ENCODE measurements around the gene GLB1L2.

Gene GLB1L2

DNA sequence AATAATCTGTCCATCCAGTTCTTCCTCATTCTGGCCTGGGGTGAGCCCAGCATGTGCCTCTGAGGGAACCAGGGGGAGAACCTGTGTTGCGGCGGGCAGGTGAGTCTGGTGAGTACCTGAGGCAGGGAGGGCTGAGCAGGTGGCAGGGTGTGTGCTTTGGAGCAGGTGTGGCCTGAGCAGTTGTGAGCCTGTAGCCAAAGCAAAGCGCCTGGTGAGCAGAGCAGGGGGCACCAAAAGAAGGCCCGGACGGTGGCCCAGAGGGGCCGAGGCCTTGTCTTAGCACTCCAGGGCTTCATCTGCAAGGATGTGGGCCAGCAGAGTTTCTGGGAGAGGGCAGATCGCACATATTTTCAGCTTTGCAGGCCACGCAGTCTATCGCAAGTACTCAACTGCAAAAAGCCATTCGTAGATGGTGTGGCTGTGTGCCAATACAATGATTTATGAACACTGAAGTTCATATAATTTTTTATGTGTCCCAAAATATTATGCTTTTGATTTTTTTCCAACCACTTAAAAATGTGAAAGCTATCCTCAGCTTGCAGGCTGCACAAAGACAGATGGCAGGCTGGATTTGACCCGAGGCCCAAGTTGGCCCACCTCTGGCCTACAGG lies 8.7 kb downstream of the GLB1L2 start:
- Histone ChIP-seq H3K36me3 (ENCODE audit: control insufficient read depth in 1 of 2, insufficient read depth in 2 of 2, low read length in 2 of 2) (no peaks in the 10 kb centered on the region), H2BK5ac (ENCODE audit: low read depth, low read length, poor library complexity) (no peak overlapping the region), H2BK120ac (ENCODE audit: insufficient read depth, low read length, poor library complexity) (no peak overlapping the region), H3K4ac (ENCODE audit: low read depth, low read length) (no peak overlapping the region), H3K9ac (ENCODE audit: low read length) (no peak overlapping the region), H4K91ac (ENCODE audit: low read depth, low read length) (no peak overlapping the region), H3K14ac (ENCODE audit: low read length) (no peak overlapping the region), H3K4me1 (ENCODE audit: control insufficient read depth in 1 of 2, insufficient read depth in 2 of 2, low read length in 2 of 2) (no peaks in the 10 kb centered on the region), H3K79me2 (ENCODE audit: control insufficient read depth, insufficient read depth, low read length, poor library complexity) (no peaks in the 10 kb centered on the region), H3K4me3 (ENCODE audit: low read depth, low read length) (no peak overlapping the region), H2AFZ (ENCODE audit: insufficient read depth, low read length, poor library complexity) (no peak overlapping the region), H2BK12ac (ENCODE audit: low read length) (no peak overlapping the region), H4K8ac (ENCODE audit: low read depth, low read length) (no peak overlapping the region), H2AK5ac (ENCODE audit: low read length) (no peak overlapping the region), H3K79me1 (ENCODE audit: low read length) (no peaks in the 10 kb centered on the region), H3K9me3 (ENCODE audit: insufficient read depth, low read depth, low read length) (peaks cover 2% of the 10 kb centered on the region), H3K23ac (ENCODE audit: low read length) (no peak overlapping the region), H3K27me3 (ENCODE audit: insufficient read depth, low read length) (no peaks in the 10 kb centered on the region), H3K27ac (ENCODE audit: low read depth, low read length) (no peak overlapping the region), H4K12ac (ENCODE audit: low read depth, low read length) (no peak overlapping the region), H3K4me2 (ENCODE audit: low read length) (no peak overlapping the region), H3K18ac (ENCODE audit: low read length) (no peak overlapping the region)
- DNase-seq: no peak
- no CpG with 5 or more reads among the region's 11 CpGs for WGBS (ENCODE audit: extremely low coverage, insufficient coverage, insufficient read length)

DNA sequence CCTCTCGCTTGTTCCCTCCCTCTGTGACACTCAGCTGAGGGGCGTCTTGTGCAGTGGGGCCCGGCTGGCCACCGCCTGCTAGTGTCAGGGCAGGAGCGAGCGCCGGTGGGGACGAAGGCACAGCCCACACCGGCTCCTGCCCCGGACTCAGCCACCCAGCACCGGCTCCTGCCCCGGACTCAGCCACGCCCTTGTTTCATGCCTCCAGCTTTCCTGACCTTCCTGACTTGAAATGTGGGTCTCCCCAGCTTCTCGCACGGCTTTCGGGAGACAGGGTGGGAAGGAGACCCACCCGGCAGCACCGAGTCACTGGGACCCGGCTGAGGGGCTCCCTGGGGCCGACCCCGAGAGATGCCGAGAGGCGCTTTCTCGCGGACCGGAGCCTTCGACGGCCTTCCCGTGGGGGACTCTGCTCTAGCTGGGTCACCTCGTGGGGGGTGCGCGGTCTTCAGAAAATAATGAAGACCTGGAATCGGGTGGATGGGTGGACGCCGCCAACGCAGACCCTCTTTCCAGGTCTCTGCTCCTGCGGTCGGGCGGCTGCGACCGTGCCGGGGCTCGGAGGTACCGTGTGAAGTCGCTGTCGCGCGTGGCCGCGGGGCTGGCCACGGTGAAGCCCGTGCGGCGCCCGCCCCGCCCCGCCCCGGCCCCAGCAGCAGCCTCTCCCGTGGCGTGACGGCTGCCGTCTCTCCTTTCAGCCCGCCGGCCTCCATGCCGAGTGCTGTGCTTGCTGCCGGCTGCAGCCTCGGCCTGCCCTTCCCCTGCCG lies 10.2 kb downstream of the GLB1L2 start:
- H3K27ac ChIP-seq (ENCODE audit: low read depth, low read length): no peak overlapping the region
- no peaks in the 10 kb centered on the region for H3K79me2 ChIP-seq (ENCODE audit: control insufficient read depth, insufficient read depth, low read length, poor library complexity)
- no peak overlapping the region for H4K8ac ChIP-seq (ENCODE audit: low read depth, low read length)
- H3K4ac ChIP-seq (ENCODE audit: low read depth, low read length): no peak overlapping the region
- peaks cover 3% of the 10 kb centered on the region for H3K9me3 ChIP-seq (ENCODE audit: insufficient read depth, low read depth, low read length)
- H3K14ac ChIP-seq (ENCODE audit: low read length): no peak overlapping the region
- no peak overlapping the region for H4K91ac ChIP-seq (ENCODE audit: low read depth, low read length)
- H2AK5ac ChIP-seq (ENCODE audit: low read length): no peak overlapping the region
- H3K4me3 ChIP-seq (ENCODE audit: low read depth, low read length): no peak overlapping the region
- DNase-seq: no peak
- H2AFZ ChIP-seq (ENCODE audit: insufficient read depth, low read length, poor library complexity): no peak overlapping the region
- no peak overlapping the region for H2BK5ac ChIP-seq (ENCODE audit: low read depth, low read length, poor library complexity)
- H3K4me2 ChIP-seq (ENCODE audit: low read length): no peak overlapping the region
- H3K79me1 ChIP-seq (ENCODE audit: low read length): no peaks in the 10 kb centered on the region
- no peaks in the 10 kb centered on the region for H3K4me1 ChIP-seq (ENCODE audit: control insufficient read depth in 1 of 2, insufficient read depth in 2 of 2, low read length in 2 of 2)
- whole genome bisulfite sequencing (ENCODE audit: extremely low coverage, insufficient coverage, insufficient read length): no CpG with 5 or more reads among the region's 68 CpGs
- no peak overlapping the region for H3K18ac ChIP-seq (ENCODE audit: low read length)
- H3K36me3 ChIP-seq (ENCODE audit: control insufficient read depth in 1 of 2, insufficient read depth in 2 of 2, low read length in 2 of 2): no peaks in the 10 kb centered on the region
- no peak overlapping the region for H2BK120ac ChIP-seq (ENCODE audit: insufficient read depth, low read length, poor library complexity)
- no peak overlapping the region for H3K9ac ChIP-seq (ENCODE audit: low read length)
- no peak overlapping the region for H2BK12ac ChIP-seq (ENCODE audit: low read length)
- H4K12ac ChIP-seq (ENCODE audit: low read depth, low read length): no peak overlapping the region
- no peak overlapping the region for H3K23ac ChIP-seq (ENCODE audit: low read length)
- H3K27me3 ChIP-seq (ENCODE audit: insufficient read depth, low read length): no peaks in the 10 kb centered on the region

DNA sequence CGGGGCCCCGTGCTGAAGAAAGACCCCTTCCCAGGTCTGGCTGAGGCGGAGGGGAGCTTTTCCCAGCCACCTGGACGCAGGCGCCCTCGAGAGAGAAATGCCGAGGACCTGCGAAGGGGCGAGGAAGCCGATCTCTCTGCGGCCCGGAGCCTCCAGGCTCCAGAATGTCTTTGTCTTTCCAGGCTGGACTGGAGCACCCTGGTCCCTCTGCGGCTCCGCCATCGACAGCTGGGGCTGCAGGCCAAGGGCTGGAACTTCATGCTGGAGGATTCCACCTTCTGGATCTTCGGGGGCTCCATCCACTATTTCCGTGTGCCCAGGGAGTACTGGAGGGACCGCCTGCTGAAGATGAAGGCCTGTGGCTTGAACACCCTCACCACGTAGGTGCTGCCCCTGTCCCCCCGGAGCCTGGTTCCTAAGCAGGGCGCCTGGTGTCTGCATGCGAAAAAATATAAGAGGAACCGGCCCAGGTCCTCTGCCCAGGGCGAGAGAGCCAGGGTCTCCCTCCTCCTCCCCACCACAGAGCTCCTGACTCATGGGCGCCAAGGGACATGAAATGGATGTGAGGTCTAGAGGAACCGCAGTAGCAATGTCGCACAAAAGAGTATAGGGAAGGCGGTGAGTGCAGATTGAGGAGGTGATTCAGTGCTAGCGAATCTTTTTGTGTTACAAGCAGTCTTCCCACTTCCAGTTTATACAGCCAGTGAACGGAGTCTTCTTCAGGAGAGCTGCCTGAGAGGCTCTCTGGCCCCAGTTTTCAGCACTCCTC lies 11.0 kb downstream of the GLB1L2 start:
- no peak for DNase-seq
- Histone ChIP-seq H4K91ac (ENCODE audit: low read depth, low read length) (no peak overlapping the region), H4K12ac (ENCODE audit: low read depth, low read length) (no peak overlapping the region), H3K79me1 (ENCODE audit: low read length) (no peaks in the 10 kb centered on the region), H4K8ac (ENCODE audit: low read depth, low read length) (no peak overlapping the region), H3K14ac (ENCODE audit: low read length) (no peak overlapping the region), H3K9me3 (ENCODE audit: insufficient read depth, low read depth, low read length) (peaks cover 3% of the 10 kb centered on the region), H3K27me3 (ENCODE audit: insufficient read depth, low read length) (no peaks in the 10 kb centered on the region), H2BK12ac (ENCODE audit: low read length) (no peak overlapping the region), H3K4me2 (ENCODE audit: low read length) (no peak overlapping the region), H3K4ac (ENCODE audit: low read depth, low read length) (no peak overlapping the region), H2BK5ac (ENCODE audit: low read depth, low read length, poor library complexity) (no peak overlapping the region), H2BK120ac (ENCODE audit: insufficient read depth, low read length, poor library complexity) (no peak overlapping the region), H3K4me3 (ENCODE audit: low read depth, low read length) (no peak overlapping the region), H3K79me2 (ENCODE audit: control insufficient read depth, insufficient read depth, low read length, poor library complexity) (no peaks in the 10 kb centered on the region), H3K36me3 (ENCODE audit: control insufficient read depth in 1 of 2, insufficient read depth in 2 of 2, low read length in 2 of 2) (no peaks in the 10 kb centered on the region), H3K4me1 (ENCODE audit: control insufficient read depth in 1 of 2, insufficient read depth in 2 of 2, low read length in 2 of 2) (no peaks in the 10 kb centered on the region), H3K23ac (ENCODE audit: low read length) (no peak overlapping the region), H3K9ac (ENCODE audit: low read length) (no peak overlapping the region), H3K18ac (ENCODE audit: low read length) (no peak overlapping the region), H3K27ac (ENCODE audit: low read depth, low read length) (no peak overlapping the region), H2AFZ (ENCODE audit: insufficient read depth, low read length, poor library complexity) (no peak overlapping the region), H2AK5ac (ENCODE audit: low read length) (no peak overlapping the region)
- WGBS (ENCODE audit: extremely low coverage, insufficient coverage, insufficient read length): no CpG with 5 or more reads among the region's 30 CpGs

DNA sequence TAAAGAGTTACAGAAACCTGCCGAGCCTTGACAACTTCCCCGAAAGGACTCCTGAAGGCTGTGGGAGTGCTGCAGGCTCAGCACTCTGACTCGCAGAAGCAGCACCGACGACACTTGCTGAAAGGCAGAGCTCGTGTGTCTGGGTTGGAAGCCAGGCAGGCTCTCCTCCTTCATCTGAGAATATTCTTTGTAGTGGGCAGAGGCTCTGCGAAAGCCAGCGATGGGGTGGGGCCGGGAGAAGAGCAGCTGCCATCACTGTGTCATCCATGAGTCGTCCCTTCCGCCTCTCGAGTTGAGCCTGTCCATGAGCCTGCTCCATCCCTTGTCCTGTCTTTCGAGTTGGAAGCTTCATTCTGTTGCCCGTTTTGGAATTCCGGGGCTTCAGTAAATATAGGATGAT lies 11.9 kb downstream of the GLB1L2 start:
- H3K9ac ChIP-seq (ENCODE audit: low read length): no peak overlapping the region
- WGBS (ENCODE audit: extremely low coverage, insufficient coverage, insufficient read length): no CpG with 5 or more reads among the region's 15 CpGs

More for the DNA sequence above, 11.9 kb downstream of the GLB1L2 start:
- no peaks in the 10 kb centered on the region for H3K79me1 ChIP-seq (ENCODE audit: low read length)
- H3K4me1 ChIP-seq (ENCODE audit: control insufficient read depth in 1 of 2, insufficient read depth in 2 of 2, low read length in 2 of 2): no peaks in the 10 kb centered on the region
- H3K4me2 ChIP-seq (ENCODE audit: low read length): no peak overlapping the region
- no peak overlapping the region for H4K12ac ChIP-seq (ENCODE audit: low read depth, low read length)
- H3K9me3 ChIP-seq (ENCODE audit: insufficient read depth, low read depth, low read length): peaks cover 3% of the 10 kb centered on the region
- H2BK120ac ChIP-seq (ENCODE audit: insufficient read depth, low read length, poor library complexity): no peak overlapping the region
- H3K14ac ChIP-seq (ENCODE audit: low read length): no peak overlapping the region
- H2AFZ ChIP-seq (ENCODE audit: insufficient read depth, low read length, poor library complexity): no peak overlapping the region
- no peak for DNase-seq
- H3K18ac ChIP-seq (ENCODE audit: low read length): no peak overlapping the region
- H4K8ac ChIP-seq (ENCODE audit: low read depth, low read length): no peak overlapping the region
- no peak overlapping the region for H2BK5ac ChIP-seq (ENCODE audit: low read depth, low read length, poor library complexity)
- no peak overlapping the region for H2AK5ac ChIP-seq (ENCODE audit: low read length)
- no peaks in the 10 kb centered on the region for H3K79me2 ChIP-seq (ENCODE audit: control insufficient read depth, insufficient read depth, low read length, poor library complexity)
- no peaks in the 10 kb centered on the region for H3K27me3 ChIP-seq (ENCODE audit: insufficient read depth, low read length)
- H3K4me3 ChIP-seq (ENCODE audit: low read depth, low read length): no peak overlapping the region
- no peaks in the 10 kb centered on the region for H3K36me3 ChIP-seq (ENCODE audit: control insufficient read depth in 1 of 2, insufficient read depth in 2 of 2, low read length in 2 of 2)
- no peak overlapping the region for H3K27ac ChIP-seq (ENCODE audit: low read depth, low read length)
- no peak overlapping the region for H3K23ac ChIP-seq (ENCODE audit: low read length)
- no peak overlapping the region for H2BK12ac ChIP-seq (ENCODE audit: low read length)
- H4K91ac ChIP-seq (ENCODE audit: low read depth, low read length): no peak overlapping the region
- no peak overlapping the region for H3K4ac ChIP-seq (ENCODE audit: low read depth, low read length)

All from trophoblast cell (in vitro differentiated cells and primary cell).